Activated CD4-positive, alpha-beta T cell treated with anti-CD3 and anti-CD28 coated beads, Interleukin-2, Interleukin-6, amounts not matched to agents 100 ng/mL and 50 ng/mL, durations not matched to agents 16 hours and 8 hours (primary cell): ENCODE data around the gene TRIM23.
A peak's percentile ranks its signal among the peaks of the same experiment; 100 is the strongest.
"Not testable (repeated sequence)": the region's sequence is repeated elsewhere in the genome, so short reads cannot be mapped to it uniquely, and the experiment has no call there.

Source experiments
- DNase-seq: peaks from one replicate; pipeline ENCODE4 v3.0.0-alpha.2; 2020

TRIM23 gene

GRCh38 chr5:65624025-65624570 lies at the start of gene TRIM23:
TRIM23 (minus strand) TSS chr5:65624333; CDS start chr5:65624274, 59 bp downstream.
- DNase-seq, result peak; percentile 93

DNA sequence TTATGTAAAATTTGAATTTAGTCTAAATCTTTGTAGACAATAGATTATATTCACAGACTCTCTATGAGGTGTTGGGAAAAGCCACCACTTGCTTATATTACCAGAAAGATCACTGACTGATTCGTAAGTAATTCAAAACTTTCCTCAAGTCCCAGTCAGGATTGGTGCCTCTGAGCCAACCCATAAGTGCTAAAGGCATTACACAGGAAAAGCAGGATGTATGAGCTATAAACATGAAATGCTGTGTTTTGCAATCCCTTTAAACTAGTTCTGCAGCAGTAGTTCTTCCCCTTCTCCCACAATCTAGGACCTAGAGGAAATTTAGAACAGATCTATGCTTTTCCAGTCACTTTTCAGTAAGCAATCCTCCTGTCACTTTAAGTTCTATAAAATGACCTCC lies 48.7 kb upstream of the TRIM23 start:
- no peak for DNase-seq

DNA sequence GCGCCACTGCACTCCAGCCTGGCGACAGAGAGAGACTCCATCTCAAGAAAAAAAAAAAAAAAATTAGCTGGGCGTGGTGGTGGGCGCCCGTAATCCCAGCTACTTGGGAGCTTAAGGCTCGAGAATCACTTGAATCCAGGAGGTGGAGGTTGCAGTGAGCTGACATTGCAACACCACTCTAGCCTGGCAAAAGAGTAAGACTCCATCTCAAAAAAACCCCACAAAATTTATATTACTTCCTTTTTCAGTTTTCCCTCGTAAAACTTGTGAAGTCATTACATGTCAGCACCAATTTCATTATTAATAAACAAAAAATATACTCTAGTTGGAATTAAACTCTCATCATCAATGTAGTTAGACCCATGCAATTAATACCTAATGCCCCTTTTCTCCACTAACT lies 44.6 kb upstream of the TRIM23 start:
- DNase-seq, result no peak

GRCh38 chr5:65663804-65664521 lies 39.8 kb upstream of the TRIM23 start:
- no peak for DNase-seq

DNA sequence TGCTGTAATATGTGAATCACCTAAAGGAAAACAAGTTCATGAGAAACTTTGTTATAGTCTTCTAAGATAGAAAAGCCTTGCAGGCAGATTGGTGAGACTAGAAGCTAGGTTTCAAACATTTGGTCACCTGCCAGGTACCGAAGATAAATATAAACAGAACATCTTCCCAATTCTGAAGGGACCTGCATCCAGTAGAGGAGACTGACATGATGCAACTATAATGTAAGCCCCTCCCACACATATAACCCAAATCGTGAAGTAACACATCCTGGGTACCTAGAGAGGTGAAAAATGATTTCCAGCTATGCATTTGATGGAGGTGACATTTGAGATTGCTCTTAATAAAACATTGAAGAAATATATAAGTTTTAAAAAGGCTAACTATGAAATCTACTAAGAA lies 30.6 kb upstream of the TRIM23 start:
- DNase-seq, result no peak

- no peak for DNase-seq
Observed at GRCh38 chr5:65651144-65651543, 27.0 kb upstream of the TRIM23 start.

GRCh38 chr5:65647941-65648340 lies 23.8 kb upstream of the TRIM23 start:
- DNase-seq, result no peak

DNA sequence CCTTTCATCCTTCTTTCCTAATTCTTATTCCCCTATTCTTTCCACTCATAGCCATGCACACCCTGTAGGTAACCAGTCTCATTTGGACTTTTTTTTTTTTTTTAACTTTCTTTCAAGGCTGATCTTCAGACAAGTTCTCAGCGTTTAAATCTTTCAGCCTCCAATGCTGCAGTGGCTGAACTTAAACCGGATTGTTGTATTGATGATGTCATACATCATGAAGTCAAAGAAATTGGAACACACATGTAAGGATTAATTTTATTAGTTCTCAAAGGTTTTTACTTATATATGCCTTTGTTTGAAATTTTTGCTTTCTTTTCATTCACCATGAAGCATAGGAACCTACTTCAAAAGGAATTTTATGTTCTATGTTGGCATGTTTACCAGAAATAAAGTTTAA lies 22.8 kb upstream of the TRIM23 start:
- no peak for DNase-seq

DNA sequence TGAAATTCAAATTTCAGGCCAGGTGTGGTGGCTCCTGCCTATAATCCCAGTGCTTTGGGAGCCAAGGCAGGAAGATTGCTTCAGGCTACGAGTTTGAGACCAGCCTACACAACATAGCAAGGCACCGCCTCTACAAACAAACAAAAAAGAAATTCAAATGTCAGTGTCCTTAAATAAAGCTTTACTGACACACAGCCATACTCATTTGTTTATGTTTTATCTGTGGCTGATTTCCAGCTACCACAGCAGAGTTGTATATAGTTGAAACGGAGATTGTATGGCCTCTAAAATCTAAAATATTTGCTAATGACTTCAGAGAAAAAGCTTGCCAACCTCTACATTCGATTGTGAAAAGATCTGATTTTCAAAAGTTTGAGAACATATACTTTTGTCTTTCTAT lies 16.1 kb upstream of the TRIM23 start:
- no peak for DNase-seq

DNA sequence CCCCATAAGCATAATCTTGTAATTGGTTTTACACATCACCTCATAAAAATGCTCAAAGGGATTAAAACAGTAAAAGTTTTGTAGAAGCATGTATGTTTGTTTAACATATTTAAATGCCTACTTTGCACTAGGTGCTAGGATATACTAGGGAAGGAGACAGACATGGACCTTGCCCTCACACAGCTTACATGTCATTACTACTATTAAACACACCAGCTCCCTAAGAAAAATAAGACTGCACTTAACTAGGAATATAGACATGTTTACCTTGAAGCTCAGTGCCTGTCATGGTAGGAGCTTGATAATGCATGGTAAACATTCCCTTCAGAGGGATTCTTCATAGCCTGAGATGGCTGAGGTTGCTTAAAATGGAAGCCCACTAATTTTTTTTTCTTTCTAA lies 6.8 kb upstream of the TRIM23 start:
- DNase-seq, result no peak

GRCh38 chr5:65625743-65626142 lies 1.6 kb upstream of the TRIM23 start:
- DNase-seq, result no peak

- DNase-seq, result peak; percentile 87
Observed at GRCh38 chr5:65624571-65625555, 730 bp upstream of the TRIM23 start, which contains the start of the genes SHLD3 and TRAPPC13. SHLD3 (plus strand) TSS chr5:65625027; CDS start chr5:65629588, 4,561 bp downstream. TRAPPC13 (plus strand) TSS chr5:65625027; CDS start chr5:65625061, 34 bp downstream.

DNA sequence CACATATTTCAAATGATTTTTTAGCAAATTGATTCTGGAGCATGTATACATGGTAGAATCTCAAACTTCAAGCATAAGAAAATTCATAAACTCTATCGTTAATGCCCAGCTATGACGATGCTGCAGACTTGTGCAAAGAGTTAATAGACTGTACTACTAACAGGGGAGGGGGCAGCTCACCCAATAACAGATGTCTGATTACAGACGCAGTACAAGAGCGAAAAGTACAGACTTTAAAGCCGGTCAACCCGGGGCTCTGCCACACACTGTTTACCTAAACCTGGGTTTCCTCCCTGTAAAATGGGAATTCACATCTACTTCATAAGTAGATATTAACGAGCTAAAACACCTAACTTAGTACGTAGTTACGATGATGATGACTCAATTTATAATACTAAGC lies 651 bp downstream of the TRIM23 start:
- no peak for DNase-seq

DNA sequence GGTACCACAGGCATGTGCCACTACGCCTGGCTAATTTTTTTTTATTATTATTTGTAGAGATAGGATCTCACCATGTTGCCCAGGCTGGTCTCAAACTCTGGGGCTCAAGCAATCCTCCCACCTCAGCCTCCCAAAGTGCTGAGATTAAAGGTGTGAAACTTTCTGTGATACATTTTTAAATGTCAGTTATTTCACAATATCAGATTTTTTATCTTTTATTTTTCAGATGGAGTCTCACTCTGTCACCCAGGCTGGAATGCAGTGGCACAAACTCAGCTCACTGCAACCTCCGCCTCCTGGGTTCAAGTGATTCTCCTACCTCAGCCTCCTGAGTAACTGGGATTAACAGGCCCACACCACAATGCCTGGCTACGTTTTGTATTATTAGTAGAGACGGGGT lies 2.2 kb downstream of the TRIM23 start:
- not testable (repeated sequence) for DNase-seq

DNA sequence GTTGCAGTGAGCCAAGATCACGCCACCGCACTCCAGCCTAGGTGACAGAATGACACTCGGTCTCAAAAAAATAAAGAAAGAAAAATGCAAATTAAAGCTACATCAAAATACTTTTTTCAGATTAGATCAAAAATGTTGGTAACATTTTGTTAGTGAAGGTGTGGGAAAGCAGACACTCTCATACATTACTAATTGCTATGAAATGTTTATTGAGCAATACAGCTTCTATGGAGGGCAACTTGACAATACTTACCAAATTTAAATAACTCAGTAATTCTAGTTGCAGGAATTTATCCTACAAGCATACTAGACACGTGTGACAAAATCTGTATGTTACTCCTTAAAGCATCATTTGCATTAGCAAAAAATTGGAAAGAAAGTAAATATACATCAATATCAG lies 4.1 kb downstream of the TRIM23 start:
- DNase-seq, result no peak

DNA sequence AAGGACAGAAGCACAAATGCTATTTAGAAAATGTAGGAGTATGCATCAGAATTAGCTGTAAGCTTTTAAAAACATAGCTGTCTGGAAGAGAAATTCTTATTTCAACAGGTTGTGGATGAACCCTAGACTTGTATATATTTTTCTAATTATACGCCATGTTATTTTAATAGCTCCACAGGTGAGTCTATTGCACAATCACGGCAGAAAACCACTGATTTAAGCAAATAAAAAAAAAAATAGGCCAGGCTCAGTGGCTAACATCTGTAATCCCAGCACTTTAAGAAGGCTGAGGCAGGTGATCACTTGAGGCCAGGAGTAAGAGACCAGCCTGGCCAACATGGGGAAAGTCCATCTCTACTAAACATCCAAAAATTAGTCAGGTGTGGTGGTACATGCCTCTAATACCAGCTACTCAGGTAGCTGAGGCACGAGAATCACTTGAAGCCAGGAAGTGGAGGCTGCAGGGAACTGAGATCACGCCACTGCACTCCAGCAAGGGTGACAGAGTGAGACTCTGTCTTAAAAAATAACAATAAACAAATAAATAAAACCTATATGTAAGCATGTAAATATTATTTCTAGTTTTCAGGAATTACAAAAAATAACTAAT lies 11.7 kb downstream of the TRIM23 start:
- no peak for DNase-seq

DNA sequence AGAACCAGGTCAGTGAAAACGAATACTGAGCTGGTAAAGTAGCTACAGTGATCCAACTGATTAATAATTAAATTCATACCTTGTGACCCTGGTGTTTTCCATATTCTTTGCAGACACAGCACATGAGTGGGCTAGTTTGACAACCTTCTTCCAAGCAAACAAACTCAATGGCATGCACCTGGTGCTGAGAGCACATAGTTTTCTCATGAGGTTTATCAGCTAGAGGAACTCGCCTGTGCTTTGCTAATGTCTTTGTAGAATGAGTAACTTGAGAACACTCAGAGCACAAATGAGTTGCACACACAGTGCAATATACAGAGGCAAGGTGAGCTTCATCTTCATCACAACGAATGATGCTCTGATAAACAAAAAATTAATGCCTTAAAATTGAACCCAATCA lies 12.6 kb downstream of the TRIM23 start:
- DNase-seq, result no peak

DNA sequence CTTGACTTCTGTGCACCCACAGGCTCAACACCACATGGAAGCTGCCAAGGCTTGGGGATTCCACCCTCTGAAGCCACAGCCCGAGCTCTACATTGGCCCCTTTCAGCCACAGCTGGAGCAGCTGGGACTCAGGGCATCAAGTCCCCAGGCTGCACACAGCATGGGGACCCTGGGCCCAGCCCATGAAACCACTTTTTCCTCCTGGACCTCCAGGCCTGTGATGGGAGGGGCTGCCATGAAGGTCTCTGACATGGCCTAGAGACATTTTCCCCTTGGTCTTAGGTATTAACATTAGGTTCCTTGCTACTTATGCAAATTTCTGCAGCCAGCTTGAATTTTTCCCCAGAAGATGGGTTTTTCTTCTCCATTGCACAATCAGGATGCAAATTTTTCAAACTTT lies 22.4 kb downstream of the TRIM23 start:
- DNase-seq, result not testable (repeated sequence)

DNA sequence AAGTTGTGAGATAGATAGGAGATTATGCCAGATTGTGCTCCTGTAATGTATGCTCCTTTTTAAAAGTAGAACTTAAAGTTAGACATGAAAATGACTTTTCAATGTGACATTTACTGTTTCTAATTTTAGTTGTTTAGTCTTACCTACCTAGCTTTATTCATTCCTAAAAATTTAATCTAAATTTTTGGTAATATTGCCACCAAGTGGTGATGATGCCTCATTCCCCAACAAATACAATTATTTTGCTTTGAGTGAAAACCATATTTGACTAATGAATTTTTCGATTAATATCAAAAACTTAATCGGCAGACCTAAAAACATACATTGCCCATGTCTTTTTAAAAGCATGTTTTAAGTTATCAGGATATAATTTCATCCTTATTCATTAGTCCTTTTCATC lies 35.4 kb downstream of the TRIM23 start:
- no peak for DNase-seq

DNA sequence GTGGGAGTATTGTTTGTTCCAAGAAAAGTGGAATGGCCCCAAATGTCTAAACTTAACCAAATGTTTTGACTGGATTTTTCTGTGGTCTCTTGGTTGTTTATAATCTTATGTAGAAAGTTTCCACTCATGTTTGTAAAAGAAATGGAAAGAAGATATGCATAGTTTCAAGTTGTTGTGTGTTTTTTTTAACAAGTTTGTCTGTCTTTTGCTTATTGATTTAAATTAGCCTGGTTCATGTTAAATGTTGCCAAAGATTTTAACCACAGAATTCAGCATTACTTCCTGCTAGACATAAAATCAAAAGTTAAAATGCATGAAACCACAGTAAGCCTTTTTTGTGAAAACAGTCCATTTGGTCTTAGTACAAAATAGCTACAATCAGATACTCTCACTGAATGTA lies 47.0 kb downstream of the TRIM23 start:
- no peak for DNase-seq

DNA sequence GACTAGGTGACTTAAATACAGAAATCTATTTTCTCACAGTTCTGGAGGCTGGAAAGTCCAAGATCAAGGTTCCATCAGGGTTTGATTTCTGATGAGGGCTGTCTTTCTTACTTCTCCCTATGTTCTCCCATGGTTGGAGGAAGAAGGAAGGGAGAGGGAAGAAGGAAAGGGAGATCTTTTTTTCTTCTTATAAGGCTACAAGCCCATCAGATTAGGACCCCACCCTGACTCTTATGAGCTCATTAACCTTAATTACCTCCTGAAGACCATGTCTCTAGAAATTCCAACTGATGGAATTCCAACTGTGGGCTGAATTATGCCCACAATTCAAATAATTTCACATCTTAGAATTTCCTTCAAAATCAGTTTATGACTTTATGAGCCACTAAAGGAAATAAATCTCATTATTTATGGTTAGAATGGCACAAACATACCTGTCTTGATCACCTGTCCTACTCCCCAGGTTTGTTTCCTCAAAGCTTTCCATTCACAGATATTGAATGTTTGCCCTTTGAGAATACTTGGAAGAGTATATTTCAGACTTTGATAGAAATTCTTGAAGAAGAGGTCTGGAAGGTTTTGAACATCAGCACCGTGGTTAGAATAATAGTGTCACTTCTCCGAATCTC lies 53.4 kb downstream of the TRIM23 start:
- no peak for DNase-seq

DNA sequence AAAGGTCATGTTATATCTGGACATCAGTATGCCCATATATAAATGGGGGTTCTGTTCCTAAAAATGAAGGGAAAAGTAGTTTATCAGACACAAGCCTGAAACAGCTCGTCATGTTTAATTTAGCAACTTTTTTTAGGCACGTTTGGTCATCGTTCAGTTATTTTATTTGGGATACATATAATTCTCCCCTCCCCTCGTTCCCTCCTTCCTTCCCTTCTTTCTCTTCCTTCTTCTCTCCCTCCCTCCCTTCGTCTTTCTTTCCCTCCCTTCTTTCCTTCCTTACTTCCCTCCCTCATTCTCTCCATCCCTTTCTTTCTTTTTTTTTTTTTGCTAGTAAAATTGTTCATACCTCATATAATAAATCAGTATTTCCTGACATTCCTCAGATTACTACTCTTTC lies 57.6 kb downstream of the TRIM23 start:
- no peak for DNase-seq

GRCh38 chr5:65563777-65564176 lies 60.4 kb downstream of the TRIM23 start:
- no peak for DNase-seq
